Measurements from ENCODE around the gene NCKAP5. TPM values are rescaled to one million over a fixed set of nuclear protein-coding genes. Genes with fewer than 3 reads are reported as not detected.

NCKAP5 gene
- total and polyA plus RNA-seq, 8 donors: 4.0 to 22.1 (median 14.4) TPM

DNA sequence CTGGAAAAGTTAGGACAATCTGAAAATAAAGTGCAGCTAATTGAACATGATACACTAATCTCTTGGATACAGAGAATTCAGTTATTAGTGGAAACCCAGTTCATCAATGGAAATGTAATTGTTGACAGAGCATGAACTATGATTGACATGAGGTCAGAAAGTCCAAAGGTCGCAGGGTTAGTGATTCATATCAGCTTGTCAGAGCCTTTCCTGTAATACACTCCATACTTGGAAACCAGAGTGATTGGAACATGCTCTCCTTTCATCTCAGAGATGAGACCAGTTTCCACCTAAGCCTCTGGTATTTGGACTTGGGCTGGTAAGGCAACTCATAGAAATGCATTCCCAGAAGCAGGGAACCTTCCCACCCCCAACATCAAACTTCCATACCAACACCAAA, 8.5 kb upstream of the NCKAP5 start:
- no peak overlapping the region for H3K4me3 ChIP-seq
- TF ChIP-seq, protein P1, sequence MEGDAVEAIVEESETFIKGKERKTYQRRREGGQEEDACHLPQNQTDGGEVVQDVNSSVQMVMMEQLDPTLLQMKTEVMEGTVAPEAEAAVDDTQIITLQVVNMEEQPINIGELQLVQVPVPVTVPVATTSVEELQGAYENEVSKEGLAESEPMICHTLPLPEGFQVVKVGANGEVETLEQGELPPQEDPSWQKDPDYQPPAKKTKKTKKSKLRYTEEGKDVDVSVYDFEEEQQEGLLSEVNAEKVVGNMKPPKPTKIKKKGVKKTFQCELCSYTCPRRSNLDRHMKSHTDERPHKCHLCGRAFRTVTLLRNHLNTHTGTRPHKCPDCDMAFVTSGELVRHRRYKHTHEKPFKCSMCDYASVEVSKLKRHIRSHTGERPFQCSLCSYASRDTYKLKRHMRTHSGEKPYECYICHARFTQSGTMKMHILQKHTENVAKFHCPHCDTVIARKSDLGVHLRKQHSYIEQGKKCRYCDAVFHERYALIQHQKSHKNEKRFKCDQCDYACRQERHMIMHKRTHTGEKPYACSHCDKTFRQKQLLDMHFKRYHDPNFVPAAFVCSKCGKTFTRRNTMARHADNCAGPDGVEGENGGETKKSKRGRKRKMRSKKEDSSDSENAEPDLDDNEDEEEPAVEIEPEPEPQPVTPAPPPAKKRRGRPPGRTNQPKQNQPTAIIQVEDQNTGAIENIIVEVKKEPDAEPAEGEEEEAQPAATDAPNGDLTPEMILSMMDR (IDR thresholded peaks at IDR 0.05): no peak
- H3K36me3 ChIP-seq: no peaks in the 10 kb centered on the region
- H3K27ac ChIP-seq: no peak overlapping the region
- ATAC-seq: no peak
- intact Hi-C loops (cut with DNase I): no loop called here
- DNase-seq: no peak
- no peaks in the 10 kb centered on the region for H3K9me3 ChIP-seq
- H3K4me1 ChIP-seq: no peaks in the 10 kb centered on the region
- no peaks in the 10 kb centered on the region for H3K27me3 ChIP-seq

DNA sequence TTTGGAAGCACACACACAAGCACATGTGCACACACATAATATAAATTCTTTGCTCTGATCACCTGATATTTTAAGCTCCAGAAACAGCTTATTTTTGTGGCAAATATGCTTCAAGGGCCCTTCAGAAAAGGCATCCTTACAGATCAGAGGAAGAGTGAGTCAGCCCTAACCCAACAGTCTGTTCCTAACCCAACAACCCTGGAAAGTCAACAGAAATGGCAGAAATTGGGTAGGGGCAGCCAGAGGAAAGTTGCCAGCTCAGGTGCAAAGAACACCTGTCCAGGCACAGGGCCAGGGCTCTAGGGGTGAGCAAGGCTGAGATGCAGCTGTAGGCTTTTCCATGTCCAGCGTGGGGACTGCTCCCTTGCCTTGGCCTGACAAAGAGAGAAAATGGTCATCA, 6.4 kb upstream of the NCKAP5 start:
- peak; percentile 72 for ATAC-seq
- intact Hi-C loops (cut with DNase I): no loop called here
- Histone ChIP-seq H3K27me3 (no peaks in the 10 kb centered on the region), H3K36me3 (no peaks in the 10 kb centered on the region), H3K4me1 (no peaks in the 10 kb centered on the region), H3K9me3 (no peaks in the 10 kb centered on the region), H3K4me3 (no peak overlapping the region), H3K27ac (no peak overlapping the region)
- TF ChIP-seq, protein P1 (IDR thresholded peaks at IDR 0.05): no peak
- peak in 1 of 4 donors; percentile 40 for DNase-seq

DNA sequence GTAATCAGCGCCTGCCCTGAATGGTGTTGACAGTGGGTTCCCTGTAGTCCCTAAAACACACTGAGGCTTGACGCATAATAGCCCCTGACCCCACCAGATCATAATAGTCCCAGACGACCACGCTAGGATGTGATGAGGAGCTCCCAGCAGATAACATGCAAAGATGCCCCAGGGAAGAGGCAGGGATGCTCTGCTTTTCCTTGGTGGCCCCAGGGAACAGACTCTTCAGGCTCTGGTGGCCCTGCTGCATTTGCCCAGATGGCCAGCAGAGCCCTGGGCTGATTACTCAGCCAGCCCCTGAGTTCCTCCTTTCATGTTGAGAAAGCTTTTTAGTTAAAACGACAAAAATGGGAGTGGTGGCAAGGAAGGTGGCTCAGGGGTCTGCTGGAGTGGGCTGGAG, 5.9 kb upstream of the NCKAP5 start:
- H3K27me3 ChIP-seq: no peaks in the 10 kb centered on the region
- no peaks in the 10 kb centered on the region for H3K9me3 ChIP-seq
- H3K27ac ChIP-seq: no peak overlapping the region
- no peaks in the 10 kb centered on the region for H3K4me1 ChIP-seq
- ATAC-seq (peak; percentile 42), DNase-seq (no peak)
- H3K36me3 ChIP-seq: no peaks in the 10 kb centered on the region
- H3K4me3 ChIP-seq: no peak overlapping the region
- intact Hi-C loops (cut with DNase I): no loop called here
- TF ChIP-seq, protein P1 (IDR thresholded peaks at IDR 0.05): no peak

DNA sequence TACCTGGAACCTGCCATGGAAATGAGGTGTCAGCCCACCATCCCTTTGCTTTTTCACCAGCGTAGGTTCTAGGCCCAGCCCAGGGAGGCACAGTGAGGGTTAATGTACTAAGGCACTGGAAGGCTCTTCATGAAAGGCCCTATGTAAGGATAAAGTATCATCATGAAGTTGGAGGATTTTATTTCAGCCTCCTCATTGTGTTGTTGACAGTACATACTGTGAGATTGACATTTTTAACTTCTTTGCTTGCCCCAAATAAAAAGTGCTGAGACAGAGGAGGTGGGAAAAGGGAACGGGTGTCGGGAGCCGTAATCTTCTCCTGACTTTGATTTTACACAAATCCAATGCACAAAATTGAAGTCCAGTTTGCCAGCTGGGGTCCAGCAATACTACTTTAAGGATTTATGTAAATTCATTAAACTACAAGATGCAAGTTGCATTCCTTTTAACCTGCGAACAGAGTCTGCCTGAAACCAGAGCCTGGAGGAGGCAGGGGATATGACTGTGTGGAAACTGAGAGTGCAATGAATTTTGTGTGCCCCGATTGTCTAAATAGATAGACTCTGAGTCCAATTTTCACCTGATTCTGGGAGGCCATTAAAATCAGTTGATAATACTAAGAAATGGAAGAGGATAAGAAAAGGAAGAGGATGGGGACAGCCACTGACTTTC, 5.4 kb upstream of the NCKAP5 start:
- no peaks in the 10 kb centered on the region for H3K27me3 ChIP-seq
- no peak overlapping the region for H3K27ac ChIP-seq
- no peak overlapping the region for H3K4me3 ChIP-seq
- no peak for ATAC-seq
- intact Hi-C loops (cut with DNase I): no loop called here
- TF ChIP-seq, protein P1 (IDR thresholded peaks at IDR 0.05): no peak
- H3K36me3 ChIP-seq: no peaks in the 10 kb centered on the region
- H3K4me1 ChIP-seq: peaks cover 0 to under 1% of the 10 kb centered on the region in 2 donors
- H3K9me3 ChIP-seq: no peaks in the 10 kb centered on the region
- no peak for DNase-seq

DNA sequence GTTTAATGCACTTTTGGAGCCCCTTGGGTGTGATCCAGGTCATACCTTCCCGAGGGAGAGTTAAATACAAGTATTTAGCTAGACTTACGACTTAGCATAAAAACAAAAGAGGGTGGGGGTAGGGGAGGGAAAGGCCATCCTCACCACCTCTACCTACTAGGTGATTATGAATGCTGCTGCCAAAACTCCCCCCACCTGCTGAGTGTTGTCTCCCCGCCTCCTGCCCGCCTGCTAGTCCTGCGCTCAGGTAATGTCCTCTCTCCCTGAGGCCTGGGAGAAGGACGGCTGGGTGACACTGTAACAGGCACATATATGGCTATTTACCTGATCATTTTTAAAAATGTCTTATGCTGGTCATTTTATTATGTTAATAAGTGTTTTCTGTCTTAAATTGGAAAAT, 3.0 kb upstream of the NCKAP5 start:
- intact Hi-C loops (cut with DNase I): no loop called here
- DNase-seq: no peak
- ATAC-seq: no peak

More for the DNA sequence above, 3.0 kb upstream of the NCKAP5 start:
- Histone ChIP-seq H3K4me1 (peaks cover 0 to 10% of the 10 kb centered on the region in 2 donors), H3K36me3 (no peaks in the 10 kb centered on the region), H3K27ac (no peak overlapping the region), H3K27me3 (no peaks in the 10 kb centered on the region), H3K4me3 (no peak overlapping the region), H3K9me3 (no peaks in the 10 kb centered on the region)
- TF ChIP-seq, protein P1 (IDR thresholded peaks at IDR 0.05): no peak
